Fibroblast of skin of abdomen (primary cell): ENCODE data around the gene EDRF1. TPM values are rescaled to one million over a fixed set of nuclear protein-coding genes. Genes with fewer than 3 reads are reported as not detected.
"Not testable (repeated sequence)": the region's sequence is repeated elsewhere in the genome, so short reads cannot be mapped to it uniquely, and the experiment has no call there.

Source experiments
- DNase-seq: peaks from one replicate; pipeline ENCODE4 v3.0.0-alpha.2; 2013
- polyA plus RNA-seq, 2 experiments: library from polyadenylated mRNA; unstranded; fragments of 120-200 nt; gene quantifications; one replicate each; pipeline ENCODE4 v1.2.1, GENCODE V29; 2013; ENCODE audit not compliant: insufficient read length in 2 of 2

Gene EDRF1, protein sequence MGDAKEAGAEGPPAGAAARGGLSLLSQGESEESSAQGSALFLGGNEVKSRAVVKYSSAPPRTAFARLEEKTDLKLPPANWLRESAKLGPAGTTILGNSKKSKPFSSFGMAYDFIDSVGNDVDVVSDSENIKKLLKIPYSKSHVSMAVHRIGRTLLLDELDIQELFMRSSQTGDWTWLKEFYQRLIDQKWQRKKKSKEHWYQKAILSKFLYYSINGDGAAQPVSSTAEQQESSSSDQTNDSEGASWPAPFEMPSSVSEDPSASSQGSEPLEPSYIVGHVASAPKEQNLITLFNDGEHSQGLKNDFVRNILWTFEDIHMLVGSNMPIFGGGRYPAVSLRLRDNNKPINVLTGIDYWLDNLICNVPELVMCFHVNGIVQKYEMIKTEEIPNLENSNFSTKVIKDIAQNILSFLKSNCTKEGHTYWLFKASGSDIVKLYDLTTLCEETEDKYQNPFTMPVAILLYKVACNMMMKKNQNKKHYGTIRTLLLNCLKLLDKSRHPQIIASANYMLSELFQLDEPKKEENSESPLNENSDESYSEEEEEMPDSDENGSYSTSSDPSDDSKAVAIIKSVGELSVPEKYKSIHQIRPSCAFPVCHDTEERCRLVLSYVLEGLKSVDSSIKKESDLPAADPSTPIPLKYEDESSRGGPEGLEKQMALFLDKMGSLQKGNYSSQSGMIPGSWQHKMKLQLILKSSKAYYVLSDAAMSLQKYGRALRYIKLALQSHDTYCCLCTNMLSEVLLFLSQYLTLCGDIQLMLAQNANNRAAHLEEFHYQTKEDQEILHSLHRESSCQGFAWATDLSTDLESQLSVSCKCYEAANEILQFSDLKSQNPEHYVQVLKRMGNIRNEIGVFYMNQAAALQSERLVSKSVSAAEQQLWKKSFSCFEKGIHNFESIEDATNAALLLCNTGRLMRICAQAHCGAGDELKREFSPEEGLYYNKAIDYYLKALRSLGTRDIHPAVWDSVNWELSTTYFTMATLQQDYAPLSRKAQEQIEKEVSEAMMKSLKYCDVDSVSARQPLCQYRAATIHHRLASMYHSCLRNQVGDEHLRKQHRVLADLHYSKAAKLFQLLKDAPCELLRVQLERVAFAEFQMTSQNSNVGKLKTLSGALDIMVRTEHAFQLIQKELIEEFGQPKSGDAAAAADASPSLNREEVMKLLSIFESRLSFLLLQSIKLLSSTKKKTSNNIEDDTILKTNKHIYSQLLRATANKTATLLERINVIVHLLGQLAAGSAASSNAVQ
- polyA plus RNA-seq (2013, experiment 1 of 2; ENCODE audit: insufficient read length), result 17.3 TPM
- polyA plus RNA-seq (2013, experiment 2 of 2; ENCODE audit: insufficient read length), result 17.2 TPM

DNA sequence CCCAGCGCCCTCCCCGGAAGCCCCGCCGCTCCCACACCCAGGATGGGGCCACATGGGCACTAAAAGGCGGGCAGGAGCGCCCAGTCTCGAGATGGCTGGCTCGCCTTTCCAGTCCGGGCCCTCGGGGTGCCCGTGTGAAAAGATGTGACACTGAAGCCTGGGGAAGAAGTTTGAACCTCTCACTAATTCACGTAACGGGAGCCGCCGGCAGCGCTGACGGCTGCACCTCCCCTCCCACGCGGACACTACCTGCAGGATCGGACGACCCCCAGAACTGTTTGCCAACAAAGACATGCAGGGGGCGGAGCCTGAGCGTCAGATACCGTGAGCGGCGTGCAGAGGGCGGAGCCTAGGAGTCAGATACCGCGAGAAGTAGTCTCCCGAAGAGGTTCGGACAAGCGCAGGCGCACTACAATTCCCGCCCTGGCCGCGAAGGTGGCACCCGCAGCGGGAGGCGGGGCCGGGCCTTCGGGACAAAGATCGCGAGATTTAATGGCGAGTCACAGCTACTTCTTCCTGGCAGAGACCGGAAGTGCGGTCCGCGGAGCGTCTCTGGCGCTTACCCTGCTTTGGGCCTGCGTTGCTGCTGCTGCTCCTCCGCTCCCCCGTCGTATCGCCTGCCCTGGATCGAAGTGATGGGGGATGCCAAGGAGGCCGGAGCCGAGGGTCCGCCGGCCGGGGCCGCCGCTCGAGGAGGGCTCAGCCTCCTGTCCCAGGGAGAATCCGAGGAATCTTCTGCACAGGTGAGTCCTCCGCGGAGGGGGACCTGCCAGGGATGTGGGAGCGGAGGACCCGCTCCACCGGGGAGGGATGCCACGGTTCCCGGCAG lies at the start of gene EDRF1:
Gene EDRF1, plus strand, starts transcription at position 537 of the 829 bp plus-strand sequence. Its CDS starts 99 bp downstream, at position 636.
- peak; percentile 99 for DNase-seq

DNA sequence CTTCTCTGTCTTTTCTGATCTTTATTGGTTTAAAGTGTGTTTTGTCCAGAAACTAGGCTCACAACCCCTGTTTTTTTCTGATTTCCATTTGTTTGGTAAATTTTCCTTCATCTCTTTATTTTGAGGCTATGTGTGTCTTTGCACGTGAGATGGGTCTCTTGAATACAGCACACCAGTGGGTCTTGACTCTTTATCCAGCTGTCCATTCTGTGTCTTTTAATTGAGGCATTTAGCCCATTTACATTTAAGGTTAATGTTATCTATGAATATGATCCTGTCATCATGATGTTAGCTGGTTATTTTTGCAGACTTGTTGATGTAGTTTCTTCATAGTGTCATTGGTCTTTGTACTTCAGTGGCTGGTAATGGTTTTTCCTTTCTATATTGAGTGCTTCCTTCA lies 46.6 kb upstream of the EDRF1 start:
- no peak for DNase-seq

DNA sequence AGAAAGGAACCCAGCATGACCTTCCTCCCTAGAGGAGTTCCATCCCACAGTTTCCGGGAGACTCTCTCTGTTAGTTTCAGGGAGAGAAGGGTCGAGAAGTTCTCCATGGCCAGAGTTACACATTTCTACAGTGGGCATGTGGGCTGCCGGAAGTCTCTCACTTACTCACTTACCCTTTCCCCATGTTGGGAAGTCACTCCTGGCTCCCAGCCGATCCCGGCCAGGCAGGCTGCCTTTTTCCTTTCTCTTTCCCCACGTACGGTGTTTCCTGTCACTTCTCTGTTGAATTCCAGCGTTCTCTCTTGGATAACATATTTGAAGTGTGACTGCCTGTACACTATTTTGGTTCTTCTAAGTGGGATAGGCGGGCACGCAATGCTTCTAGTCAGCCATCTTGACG lies 40.1 kb upstream of the EDRF1 start:
- DNase-seq, result no peak

DNA sequence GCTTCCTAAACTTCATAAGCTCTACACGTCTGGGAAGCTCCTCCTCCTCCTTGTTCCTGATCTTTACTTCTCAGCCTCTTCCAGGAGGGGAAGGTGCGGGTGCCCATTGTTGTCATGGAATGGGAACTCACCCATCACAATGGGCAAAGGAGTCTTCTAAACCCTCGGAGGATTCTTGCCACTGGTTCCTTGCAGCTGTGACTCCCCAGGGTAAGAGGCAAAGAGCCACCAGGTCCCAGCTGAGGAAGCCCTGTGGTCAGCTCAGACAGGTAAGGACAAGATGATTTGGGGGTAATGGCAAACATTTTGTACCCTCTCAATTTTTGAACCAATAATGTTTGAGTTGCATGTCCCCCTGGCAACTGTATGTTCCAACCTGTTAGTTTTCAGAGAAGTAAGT lies 36.4 kb upstream of the EDRF1 start, which contains the start of gene TEX36:
Gene TEX36, minus strand, starts transcription at position 101 of the 400 bp plus-strand sequence. CDS start 174 bp downstream, outside the sequence.
- DNase-seq, result no peak

DNA sequence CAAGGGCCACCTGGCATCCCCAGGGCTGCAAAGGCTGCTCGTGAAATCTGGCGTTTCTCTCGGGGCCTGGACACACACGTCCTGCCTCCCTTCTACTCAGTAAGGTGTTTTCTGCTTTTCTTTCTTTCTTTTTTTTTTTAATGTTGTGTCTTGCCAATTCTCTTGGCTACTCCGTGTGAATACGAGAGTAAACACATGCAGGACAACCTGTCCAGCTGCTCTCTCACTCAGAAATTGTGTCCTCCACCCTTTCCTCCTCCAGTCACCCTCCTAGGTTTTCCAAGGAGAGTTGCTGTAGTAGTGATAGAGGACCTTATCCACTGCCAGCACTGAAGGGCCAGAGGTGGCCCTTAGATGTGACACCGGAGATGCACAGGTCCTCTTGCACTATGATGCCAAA lies 35.7 kb upstream of the EDRF1 start:
- DNase-seq, result no peak

DNA sequence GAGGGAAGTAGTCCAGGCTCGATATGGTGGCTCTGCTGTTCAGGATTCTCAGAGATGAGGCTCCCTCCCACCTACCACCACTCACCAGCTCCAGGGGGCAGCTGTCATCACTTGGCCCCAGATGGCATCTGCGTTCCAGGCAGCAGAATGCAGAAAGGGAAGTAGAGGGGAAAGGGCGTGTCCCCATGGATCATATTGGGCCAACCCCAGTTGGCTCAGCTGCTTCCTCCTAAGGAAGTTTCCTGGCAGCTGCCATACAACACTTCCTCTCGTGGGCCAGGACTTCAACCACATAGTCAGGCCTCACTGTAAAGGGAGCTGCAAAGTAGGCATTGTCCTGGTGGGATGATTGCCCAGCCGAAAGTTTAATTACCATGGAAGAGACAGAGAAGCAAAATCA lies 34.9 kb upstream of the EDRF1 start:
- DNase-seq, result no peak

DNA sequence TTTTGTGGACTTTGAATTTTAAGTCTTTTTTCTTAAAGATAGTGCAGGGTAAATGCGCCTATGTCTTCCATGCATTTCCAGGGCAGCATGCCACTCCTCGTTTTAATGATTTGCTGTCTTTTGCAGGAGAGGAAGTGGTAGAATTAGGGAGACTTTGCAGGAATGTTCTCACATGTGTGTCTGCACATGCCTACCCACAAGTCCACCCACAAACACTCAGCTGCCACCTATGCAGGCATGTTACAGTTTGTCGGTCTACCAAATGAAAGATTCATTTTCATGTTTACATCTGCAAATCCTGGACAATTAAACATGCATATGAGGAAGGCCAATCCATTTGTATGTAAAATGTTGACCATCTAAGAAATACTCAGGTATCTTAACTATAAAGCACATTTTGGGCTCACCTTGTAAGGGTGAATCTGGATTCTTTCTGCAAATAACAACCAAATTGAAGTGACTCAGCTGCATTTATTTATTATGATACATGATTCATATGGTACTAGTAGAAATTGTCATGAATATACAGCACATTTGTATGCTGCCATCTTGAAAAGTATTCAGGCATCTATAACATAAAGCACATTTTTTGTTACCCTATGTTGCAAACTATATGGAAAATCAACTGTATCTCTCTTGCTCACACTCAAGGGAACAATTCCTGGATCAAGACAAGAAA lies 31.9 kb upstream of the EDRF1 start:
- DNase-seq, result no peak

DNA sequence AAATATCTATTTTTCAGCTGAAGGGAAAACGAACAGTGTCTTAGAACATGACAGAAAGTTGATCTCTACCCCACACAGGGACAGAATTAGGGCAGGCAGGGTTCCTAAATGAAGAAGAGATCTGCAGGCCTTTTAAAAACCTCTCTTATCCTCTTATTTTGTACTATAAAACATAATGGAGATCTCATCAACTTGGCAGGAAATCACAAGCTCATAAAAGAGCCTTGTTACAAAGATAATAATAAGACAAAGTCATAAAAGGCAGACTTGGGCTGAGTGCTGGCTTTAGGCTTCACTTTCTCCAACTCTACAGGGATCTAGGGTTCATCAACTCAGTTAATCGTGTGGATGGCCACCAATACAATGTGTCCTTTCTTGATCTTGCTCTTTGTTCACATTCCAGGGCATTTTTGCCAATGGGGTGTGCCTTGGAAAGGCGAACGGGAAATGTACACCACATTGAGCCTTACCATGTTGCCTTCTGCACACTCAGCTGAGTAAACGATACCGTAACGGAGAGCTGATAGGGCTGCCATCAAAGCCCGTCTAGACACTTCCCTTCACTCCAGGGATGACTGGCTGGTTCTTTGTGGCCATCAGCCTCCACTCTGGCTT lies 29.4 kb upstream of the EDRF1 start:
- no peak for DNase-seq

DNA sequence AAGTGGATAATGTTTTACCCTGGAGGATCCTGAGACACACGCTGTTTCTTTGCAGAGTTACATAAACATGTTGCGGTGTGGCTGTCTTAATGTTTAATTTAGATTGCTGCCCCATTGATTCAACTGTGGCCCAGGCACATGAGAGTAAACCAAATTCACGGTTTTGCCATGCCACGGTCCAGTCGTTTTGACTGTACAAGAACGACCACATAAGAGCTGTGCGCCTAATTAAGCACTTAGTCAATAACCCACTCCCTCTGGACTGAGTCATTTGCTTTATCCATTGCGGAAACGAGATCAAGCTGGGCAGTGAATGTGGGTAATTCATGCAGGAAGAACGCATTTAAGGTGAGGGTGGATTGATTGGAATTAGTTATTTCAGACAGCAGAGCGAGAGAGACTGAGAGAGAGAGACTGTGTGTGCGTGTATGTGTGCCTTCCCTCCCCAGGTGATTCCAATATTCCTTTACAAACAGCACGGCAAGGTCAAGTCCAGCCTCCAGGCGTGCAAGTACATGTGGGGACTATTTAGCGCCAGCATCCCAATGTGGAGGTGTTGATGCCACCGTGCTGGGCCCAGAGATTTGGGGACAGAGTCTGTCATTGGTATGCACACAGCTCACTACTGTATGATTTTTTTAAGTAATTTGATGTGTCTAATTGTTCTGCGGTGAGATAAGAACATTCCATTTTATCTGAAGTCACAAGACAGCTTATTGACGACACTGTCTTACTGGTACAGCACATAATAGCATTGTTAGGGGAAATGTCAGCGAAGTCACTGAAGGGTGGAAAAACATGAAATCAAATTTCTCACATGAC lies 28.1 kb upstream of the EDRF1 start:
- DNase-seq, result peak; percentile 35

DNA sequence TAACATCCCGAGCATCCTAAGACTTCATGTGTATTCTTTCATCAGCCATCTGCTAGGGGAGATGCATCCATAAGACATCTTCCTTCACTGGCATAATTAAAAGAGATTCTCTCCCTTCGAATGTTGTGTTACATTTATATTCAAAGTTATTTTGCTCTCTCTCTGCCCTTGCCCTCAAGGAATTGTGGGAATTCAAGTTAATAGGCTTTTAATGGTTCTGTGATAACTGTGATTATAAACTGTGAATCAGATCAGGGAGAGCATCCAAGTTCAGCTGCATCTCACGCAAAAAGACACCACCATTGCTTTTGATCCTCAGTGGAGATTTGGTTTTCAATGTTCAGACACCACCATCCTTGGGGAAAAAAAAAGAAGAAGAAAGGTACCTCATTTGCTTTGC lies 27.3 kb upstream of the EDRF1 start:
- DNase-seq, result peak; percentile 34

DNA sequence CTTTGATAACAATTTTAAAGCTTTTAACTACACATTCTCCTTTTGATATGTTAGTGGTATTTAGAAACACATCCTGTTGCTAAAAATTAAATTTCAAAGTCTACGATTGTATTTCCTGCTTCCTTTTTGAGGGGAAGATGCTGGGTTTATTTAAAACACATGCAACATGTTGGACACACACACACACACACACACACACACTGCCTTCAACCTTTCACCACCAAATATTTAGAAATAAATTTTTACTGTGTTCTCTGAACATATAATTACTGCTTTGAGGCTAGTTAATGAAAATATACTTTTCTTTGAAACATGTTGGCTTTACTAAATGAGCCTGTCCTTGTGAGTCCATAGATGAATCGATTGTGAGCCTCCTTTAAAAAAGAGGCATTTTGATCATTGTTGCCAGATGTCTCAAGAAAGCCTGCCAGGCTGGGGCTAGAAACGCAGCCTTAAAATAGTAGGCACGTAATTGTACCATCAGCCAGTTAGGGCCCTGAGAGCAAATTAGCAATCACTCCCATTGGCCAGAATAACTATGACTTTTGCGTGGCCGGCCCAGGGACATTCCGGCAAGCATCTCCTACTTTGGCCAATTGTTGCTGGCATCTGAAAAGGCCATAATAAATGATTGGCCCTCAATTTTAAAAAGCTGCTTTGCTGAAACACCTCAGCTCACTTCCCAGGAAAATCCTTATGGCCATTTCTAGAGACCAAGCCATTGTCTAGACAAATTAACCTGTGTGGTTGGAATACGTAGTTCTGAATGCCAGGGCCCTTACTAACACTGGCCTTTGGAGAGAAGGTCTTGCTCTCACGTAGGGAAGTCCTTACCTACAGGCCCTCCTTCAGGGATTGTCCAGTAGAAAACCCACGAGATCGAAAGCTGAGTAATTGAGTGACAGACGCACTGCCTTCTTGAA lies 26.6 kb upstream of the EDRF1 start:
- DNase-seq, result peak; percentile 41

DNA sequence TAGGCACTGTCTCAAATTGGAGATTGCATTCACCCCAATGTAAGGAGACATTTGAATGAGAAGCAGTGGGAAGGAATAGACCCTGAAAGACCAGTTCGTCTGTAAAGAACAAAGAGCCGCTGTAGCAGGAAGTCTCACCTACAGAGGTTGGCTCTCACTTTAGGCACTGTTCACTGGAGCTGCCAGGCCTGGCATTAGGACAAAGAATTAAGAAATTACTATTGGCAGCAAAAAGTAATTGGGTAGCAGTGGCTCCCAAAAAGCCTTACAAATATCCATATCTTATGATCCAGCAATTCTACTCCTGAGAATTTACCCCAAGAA lies 26.0 kb upstream of the EDRF1 start:
- no peak for DNase-seq

DNA sequence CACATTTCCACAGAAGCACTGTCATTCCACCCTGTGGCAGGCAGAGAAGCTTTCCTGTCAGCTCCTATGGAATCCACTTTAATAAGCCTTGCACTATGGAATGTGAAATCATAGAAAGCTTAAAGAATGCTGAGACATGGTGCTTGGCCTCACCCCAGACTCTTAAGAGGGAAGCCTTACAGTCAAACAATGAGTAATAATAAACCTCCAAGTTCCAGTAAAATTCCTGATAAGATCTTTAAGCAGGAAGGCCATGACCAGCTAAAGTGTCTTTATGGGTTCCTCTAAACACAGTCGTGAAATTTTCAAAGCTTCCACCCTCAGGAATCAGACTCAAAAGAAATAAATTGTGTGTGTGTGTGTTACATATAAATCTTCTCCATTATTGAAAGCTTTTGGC lies 24.6 kb upstream of the EDRF1 start:
- DNase-seq, result peak; percentile 93

DNA sequence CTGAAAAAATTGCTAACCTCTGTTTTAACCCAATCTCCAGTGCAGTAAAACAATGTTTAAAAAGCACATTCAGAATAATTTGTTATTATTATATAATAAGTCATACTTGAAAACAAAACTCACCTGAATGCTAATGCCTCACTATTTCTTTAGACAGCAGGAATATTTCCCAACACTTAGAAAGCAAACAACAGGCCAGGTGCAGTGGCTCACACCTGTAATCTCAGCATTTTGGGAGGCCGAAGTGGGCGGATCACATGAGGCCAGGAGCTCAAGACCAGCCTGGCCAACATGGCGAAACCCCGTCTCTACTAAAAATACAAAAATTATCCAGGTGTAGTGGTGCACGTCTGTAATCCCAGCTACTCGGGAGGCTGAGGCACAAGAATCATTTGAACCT lies 22.6 kb upstream of the EDRF1 start:
- not testable (repeated sequence) for DNase-seq

DNA sequence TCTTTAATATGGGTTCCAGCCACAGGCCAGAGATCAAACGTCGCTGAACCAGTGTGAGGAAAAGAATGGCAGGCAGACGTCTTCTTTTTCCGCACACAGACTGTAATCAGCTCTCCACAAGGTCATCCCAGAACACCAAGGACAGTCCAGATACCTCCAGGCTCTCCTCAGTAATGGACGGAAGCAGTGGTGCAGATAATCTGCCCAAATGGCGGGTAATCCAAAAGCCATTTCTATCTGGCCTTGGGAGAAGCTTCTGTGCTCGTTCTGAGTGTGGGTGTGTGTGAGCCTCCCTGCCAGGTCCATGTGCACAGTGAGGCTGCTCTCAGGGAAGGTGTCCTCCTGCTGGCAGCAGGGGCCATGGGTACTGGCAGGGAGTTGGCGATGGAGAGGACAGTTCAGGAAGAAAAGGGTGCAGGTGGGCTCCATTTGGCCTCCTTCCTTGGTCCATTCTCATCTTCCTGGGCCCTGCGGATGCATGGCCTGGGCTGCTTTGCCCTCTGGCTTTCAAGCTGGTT lies 21.0 kb upstream of the EDRF1 start:
- DNase-seq, result no peak

DNA sequence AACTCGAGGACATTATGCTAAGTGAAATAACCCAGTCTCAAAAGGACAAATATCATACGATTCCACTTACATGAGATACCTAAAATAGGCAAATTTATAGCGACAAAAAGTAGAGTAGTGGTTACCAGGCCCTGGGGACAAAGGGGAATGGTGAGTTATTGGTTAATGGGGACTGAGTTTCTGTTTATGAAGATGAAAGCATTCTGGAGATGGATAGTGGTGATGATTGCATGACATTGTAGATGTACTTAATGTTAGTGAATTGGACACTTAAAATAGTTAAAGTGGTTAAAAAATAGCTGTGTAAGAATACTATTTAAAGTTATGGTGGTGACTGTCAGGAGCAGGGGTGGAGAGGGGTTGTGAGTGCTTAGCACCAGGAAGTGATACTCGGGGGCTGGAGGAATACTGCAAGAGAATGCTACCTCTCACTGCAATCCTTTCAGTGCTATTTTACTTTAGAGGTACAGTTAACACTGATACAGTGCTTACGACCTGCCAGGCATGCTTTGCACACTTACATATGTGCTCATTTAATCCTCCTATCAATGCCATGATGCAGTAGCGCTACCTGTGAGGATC lies 19.9 kb upstream of the EDRF1 start:
- no peak for DNase-seq

DNA sequence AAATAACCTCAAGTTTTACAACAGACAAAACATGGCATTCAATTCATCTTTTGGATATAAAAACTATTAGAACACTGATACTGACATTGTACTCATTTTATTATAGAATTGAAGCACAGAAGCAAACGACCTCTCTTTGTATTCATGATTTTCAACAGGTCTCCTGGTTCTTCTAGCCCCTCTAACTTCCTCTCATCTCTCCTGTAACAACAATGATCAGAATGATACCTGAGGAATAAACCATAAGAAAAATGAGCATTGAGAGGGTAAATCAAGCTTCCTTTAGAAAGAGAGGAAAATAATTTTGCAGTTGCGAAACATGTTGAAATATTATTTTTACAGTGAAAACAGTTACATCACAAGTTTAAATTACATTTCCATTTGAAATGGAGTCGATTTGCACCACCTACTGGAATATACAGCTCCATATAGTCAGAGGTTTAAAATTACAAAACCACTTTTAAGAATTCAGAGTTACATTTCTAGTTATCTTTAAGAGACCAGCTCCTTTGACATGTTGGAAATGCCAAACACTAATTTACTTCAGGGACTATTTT lies 19.1 kb upstream of the EDRF1 start:
- peak; percentile 39 for DNase-seq
